Measurements from ENCODE around the gene AEBP2.

The AEBP2 gene

DNA sequence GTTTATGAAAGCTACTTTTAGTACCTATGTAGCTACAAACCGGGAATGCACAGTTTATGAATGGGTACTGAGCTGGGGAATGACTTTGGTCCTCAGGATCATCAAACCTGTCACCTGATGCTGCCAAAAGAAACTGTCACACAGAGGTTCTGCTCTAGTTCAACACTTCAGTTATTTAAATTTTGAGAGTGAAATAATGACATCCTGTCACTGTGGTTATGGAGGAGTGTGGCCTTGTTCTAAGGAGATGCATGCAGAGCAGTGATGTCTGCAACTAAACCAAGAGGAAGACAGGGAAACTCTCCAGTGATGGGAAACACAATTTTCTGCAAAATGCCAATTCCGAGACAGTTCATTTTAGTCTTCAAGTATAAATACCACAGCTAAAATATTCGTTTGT, 4.8 kb upstream of the AEBP2 start:
- H3K27ac Mint-ChIP-seq = peak overlapping the region; percentile 62
- H3K4me3 Mint-ChIP-seq = no peak overlapping the region
- no peak for DNase-seq
- H3K36me3 Mint-ChIP-seq (ENCODE audit: low read depth) = peaks cover 5% of the 10 kb centered on the region
- H3K4me1 Mint-ChIP-seq (ENCODE audit: low read depth) = peaks cover 49% of the 10 kb centered on the region
- H3K27me3 Mint-ChIP-seq = no peaks in the 10 kb centered on the region
- peaks cover 3% of the 10 kb centered on the region for H3K9me3 Mint-ChIP-seq

- Mint-ChIP-seq H3K4me1 (ENCODE audit: low read depth) (peaks cover 47% of the 10 kb centered on the region), H3K27ac (no peak overlapping the region), H3K27me3 (no peaks in the 10 kb centered on the region)
Observed at GRCh38 chr12:19435831-19436497, 3.3 kb upstream of the AEBP2 start.

GRCh38 chr12:19436931-19437330, 2.4 kb upstream of the AEBP2 start:
- H3K4me1 Mint-ChIP-seq (ENCODE audit: low read depth) = peaks cover 45% of the 10 kb centered on the region
- DNase-seq = no peak
- no peak overlapping the region for H3K4me3 Mint-ChIP-seq
- no peaks in the 10 kb centered on the region for H3K27me3 Mint-ChIP-seq
- H3K9me3 Mint-ChIP-seq = peaks cover 3% of the 10 kb centered on the region
- peaks cover 28% of the 10 kb centered on the region for H3K36me3 Mint-ChIP-seq (ENCODE audit: low read depth)
- no peak overlapping the region for H3K27ac Mint-ChIP-seq

More at GRCh38 chr12:19435831-19436497, 3.3 kb upstream of the AEBP2 start:
- no peak for DNase-seq
- peaks cover 18% of the 10 kb centered on the region for H3K36me3 Mint-ChIP-seq (ENCODE audit: low read depth)
- H3K9me3 Mint-ChIP-seq = peaks cover 3% of the 10 kb centered on the region
- H3K4me3 Mint-ChIP-seq = no peak overlapping the region

DNA sequence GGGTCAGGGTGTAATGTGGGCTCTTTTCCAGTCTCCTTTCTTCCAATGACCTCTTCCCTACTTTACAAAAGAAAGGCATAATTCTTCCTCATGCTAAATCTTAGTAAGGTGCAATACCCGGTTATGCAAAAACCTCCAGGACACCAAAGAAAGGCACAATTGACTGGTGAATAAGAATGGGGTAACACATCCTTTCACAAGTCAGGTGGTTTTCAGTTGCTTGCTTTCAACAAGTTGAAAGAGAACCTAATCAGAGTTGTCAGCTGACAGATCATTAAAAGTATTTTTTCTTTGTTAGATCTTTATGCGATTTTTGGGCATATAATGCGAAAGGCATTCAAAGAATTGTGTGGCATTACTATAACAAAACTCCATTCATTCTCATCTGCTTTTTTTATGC, 1.3 kb upstream of the AEBP2 start:
- DNase-seq = no peak
- H3K4me1 Mint-ChIP-seq (ENCODE audit: low read depth) = peaks cover 44% of the 10 kb centered on the region
- H3K27ac Mint-ChIP-seq = no peak overlapping the region
- H3K4me3 Mint-ChIP-seq = peak overlapping the region; percentile 15
- H3K9me3 Mint-ChIP-seq = peaks cover 3% of the 10 kb centered on the region
- no peaks in the 10 kb centered on the region for H3K27me3 Mint-ChIP-seq
- H3K36me3 Mint-ChIP-seq (ENCODE audit: low read depth) = peaks cover 35% of the 10 kb centered on the region

DNA sequence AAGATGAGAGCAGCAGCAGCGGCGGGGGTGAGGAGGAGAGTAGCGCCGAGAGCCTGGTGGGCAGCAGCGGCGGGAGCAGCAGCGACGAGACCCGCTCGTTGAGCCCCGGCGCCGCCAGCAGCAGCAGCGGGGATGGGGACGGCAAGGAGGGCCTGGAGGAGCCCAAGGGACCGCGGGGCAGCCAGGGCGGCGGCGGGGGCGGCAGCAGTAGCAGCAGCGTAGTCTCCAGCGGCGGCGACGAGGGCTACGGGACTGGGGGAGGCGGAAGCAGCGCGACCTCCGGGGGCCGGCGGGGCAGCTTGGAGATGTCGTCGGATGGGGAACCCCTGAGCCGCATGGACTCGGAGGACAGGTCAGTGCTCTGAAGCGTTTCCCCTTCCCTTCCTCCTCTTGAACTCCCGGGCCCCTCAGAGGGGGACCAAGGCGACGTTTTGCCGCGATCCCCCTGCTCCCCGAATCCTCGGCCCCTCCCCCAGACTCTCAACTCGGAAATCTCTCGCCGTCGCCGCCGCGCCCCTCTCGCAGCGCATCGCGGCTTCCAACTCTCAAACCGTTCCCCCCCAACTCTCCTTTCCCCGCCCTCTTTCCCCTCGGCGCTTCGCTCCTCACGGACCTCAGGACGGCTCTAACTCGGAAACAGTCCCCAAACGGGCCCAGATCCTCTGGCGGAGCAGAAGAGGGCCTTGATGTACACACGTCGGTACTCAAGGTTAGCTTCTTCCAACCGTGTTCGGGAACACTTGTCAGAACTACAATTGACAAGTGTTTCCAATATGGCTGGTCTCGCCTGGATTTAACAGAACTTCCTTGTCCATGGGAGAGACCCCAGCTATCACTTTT, 947 bp downstream of the AEBP2 start:
- Mint-ChIP-seq H3K4me1 (ENCODE audit: low read depth) (peaks cover 48% of the 10 kb centered on the region), H3K36me3 (ENCODE audit: low read depth) (peaks cover 47% of the 10 kb centered on the region), H3K27me3 (no peaks in the 10 kb centered on the region), H3K27ac (peak overlapping the region; percentile 97), H3K4me3 (peak overlapping the region; percentile 98), H3K9me3 (peaks cover 3% of the 10 kb centered on the region)
- DNase-seq = peak; percentile 78

- H3K4me3 Mint-ChIP-seq = peak overlapping the region; percentile 98
- H3K27me3 Mint-ChIP-seq = no peaks in the 10 kb centered on the region
- no peak for DNase-seq
- H3K27ac Mint-ChIP-seq = peak overlapping the region; percentile 97
- peaks cover 48% of the 10 kb centered on the region for H3K4me1 Mint-ChIP-seq (ENCODE audit: low read depth)
- peaks cover 3% of the 10 kb centered on the region for H3K9me3 Mint-ChIP-seq
- peaks cover 54% of the 10 kb centered on the region for H3K36me3 Mint-ChIP-seq (ENCODE audit: low read depth)
Observed at GRCh38 chr12:19440916-19441315, 1.6 kb downstream of the AEBP2 start.

DNA sequence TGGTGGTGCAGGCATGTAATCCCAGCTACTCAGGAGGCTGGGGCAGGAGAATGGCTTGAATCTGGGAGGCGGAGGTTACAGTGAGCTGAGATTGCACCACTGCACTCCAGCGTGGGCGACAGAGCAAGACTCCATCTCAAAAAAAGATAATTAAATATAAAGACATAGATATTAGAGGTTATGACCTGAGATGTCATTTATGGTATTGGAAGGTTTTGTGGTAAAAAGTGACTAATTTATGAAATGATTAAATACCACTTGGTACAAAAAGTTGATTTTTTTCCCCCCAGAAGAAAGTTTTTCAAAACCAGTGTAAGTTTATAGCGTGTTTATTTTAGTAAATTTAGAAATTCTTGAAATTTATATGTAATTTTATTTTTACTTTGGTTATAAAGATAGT, 4.3 kb downstream of the AEBP2 start:
- DNase-seq = no peak
- Mint-ChIP-seq H3K36me3 (ENCODE audit: low read depth) (peaks cover 70% of the 10 kb centered on the region), H3K9me3 (peaks cover 3% of the 10 kb centered on the region), H3K27ac (no peak overlapping the region), H3K4me1 (ENCODE audit: low read depth) (peaks cover 63% of the 10 kb centered on the region), H3K27me3 (no peaks in the 10 kb centered on the region), H3K4me3 (no peak overlapping the region)

DNA sequence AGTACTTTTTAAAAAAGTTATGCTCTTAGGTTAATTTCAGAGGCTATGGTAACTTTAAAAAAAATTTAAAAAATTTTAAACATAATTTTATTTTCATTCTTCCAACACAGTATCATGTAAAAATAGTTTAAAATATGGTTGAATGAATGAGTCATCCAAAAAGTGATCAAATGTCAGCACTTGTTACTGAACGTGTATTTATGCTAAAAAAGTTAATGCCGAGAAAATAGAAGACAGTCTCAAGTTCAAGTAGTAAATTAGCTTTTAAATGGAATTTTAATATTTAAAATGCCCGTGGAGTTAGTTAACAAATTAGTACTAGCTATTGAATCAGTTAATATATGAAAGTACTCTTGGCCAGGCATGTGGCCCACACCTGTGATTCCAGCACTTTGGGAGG, 4.8 kb downstream of the AEBP2 start:
- Mint-ChIP-seq H3K9me3 (peaks cover under 1% of the 10 kb centered on the region), H3K4me1 (ENCODE audit: low read depth) (peaks cover 64% of the 10 kb centered on the region), H3K27me3 (no peaks in the 10 kb centered on the region), H3K4me3 (peak overlapping the region; percentile 47), H3K27ac (peak overlapping the region; percentile 18), H3K36me3 (ENCODE audit: low read depth) (peaks cover 67% of the 10 kb centered on the region)
- no peak for DNase-seq

DNA sequence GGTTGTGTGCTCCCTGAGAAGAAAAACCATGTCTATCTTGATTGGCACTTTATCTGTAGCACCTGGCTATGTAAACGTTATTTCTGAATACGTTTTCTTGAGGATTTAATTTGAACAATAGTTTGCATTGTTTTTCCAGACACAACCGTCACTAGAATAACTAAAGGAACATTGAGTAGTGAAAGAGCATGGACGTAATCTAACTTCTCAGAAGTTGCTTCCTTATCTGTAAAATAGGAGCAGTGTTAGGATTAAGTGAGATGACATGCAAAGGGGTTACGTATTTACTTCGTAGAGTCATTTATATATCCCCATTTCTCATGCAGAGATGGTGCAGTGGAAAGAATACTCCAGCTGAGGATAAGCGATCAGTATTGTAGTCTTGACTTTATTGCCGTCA, 8.1 kb downstream of the AEBP2 start:
- no peaks in the 10 kb centered on the region for H3K27me3 Mint-ChIP-seq
- H3K36me3 Mint-ChIP-seq (ENCODE audit: low read depth) = peaks cover 45% of the 10 kb centered on the region
- peaks cover 79% of the 10 kb centered on the region for H3K4me1 Mint-ChIP-seq (ENCODE audit: low read depth)

DNA sequence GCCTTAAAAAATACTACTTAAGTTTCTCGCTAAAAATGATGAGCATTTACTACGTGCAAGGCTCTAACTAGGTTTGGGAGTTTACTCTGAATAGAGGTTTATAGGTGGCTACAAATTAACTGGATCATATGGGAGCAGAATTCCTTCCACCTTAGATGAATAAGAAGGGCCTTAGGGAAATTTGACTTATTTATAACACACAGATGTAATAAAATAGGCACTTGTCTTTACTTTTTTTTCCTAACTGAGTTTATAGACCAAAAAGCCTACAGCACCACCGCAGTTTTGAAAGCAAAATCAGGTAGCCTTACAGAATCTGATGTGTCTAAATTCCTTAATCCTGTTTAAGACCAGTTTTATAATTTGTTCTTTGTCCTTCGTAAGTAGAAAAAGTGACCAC, 10.5 kb downstream of the AEBP2 start:
- DNase-seq = no peak
- Mint-ChIP-seq H3K4me3 (no peak overlapping the region), H3K9me3 (no peaks in the 10 kb centered on the region), H3K27ac (no peak overlapping the region), H3K4me1 (ENCODE audit: low read depth) (peaks cover 79% of the 10 kb centered on the region), H3K36me3 (ENCODE audit: low read depth) (peaks cover 51% of the 10 kb centered on the region), H3K27me3 (no peaks in the 10 kb centered on the region)

More for the DNA sequence above, 8.1 kb downstream of the AEBP2 start:
- Mint-ChIP-seq H3K4me3 (no peak overlapping the region), H3K9me3 (no peaks in the 10 kb centered on the region), H3K27ac (no peak overlapping the region)
- DNase-seq = no peak

DNA sequence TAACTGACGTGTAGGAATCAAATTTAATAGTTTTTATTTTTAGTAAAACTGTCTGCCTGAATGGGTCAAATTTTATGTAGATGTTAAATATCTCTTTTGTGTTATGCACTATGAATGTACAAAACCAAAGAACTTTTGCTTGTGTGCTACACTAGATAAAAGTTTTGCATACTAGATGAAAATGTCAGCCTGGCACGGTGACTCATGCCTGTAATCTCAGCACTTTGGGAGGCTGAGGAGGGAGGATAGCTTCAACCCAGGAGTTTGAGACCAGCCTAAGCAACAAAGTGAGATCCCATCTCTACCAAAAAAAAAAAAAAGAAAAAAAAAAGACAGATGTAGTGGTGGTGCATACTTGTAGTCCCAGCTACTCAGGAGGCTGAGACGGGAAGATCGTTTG, 11.1 kb downstream of the AEBP2 start:
- Mint-ChIP-seq H3K27ac (peak overlapping the region; percentile 24), H3K36me3 (ENCODE audit: low read depth) (peaks cover 54% of the 10 kb centered on the region)

GRCh38 chr12:19451196-19451595, 11.9 kb downstream of the AEBP2 start:
- H3K9me3 Mint-ChIP-seq = no peaks in the 10 kb centered on the region
- H3K27ac Mint-ChIP-seq = peak overlapping the region; percentile 3
- no peak overlapping the region for H3K4me3 Mint-ChIP-seq
- peaks cover 54% of the 10 kb centered on the region for H3K36me3 Mint-ChIP-seq (ENCODE audit: low read depth)
- no peaks in the 10 kb centered on the region for H3K27me3 Mint-ChIP-seq
- no peak for DNase-seq
- H3K4me1 Mint-ChIP-seq (ENCODE audit: low read depth) = peaks cover 80% of the 10 kb centered on the region

More for the DNA sequence above, 11.1 kb downstream of the AEBP2 start:
- peaks cover 80% of the 10 kb centered on the region for H3K4me1 Mint-ChIP-seq (ENCODE audit: low read depth)
- H3K9me3 Mint-ChIP-seq = no peaks in the 10 kb centered on the region
- H3K4me3 Mint-ChIP-seq = no peak overlapping the region
- DNase-seq = no peak
- no peaks in the 10 kb centered on the region for H3K27me3 Mint-ChIP-seq

- Mint-ChIP-seq H3K4me3 (no peak overlapping the region), H3K27me3 (no peaks in the 10 kb centered on the region), H3K4me1 (ENCODE audit: low read depth) (peaks cover 82% of the 10 kb centered on the region), H3K36me3 (ENCODE audit: low read depth) (peaks cover 64% of the 10 kb centered on the region), H3K27ac (peak overlapping the region; percentile 57), H3K9me3 (no peaks in the 10 kb centered on the region)
- no peak for DNase-seq
Observed at GRCh38 chr12:19453961-19454360, 14.7 kb downstream of the AEBP2 start.

- Mint-ChIP-seq H3K9me3 (no peaks in the 10 kb centered on the region), H3K27ac (no peak overlapping the region), H3K36me3 (ENCODE audit: low read depth) (peaks cover 69% of the 10 kb centered on the region), H3K27me3 (no peaks in the 10 kb centered on the region), H3K4me1 (ENCODE audit: low read depth) (peaks cover 76% of the 10 kb centered on the region), H3K4me3 (no peak overlapping the region)
- no peak for DNase-seq
Observed at GRCh38 chr12:19454837-19455236, 15.5 kb downstream of the AEBP2 start.

DNA sequence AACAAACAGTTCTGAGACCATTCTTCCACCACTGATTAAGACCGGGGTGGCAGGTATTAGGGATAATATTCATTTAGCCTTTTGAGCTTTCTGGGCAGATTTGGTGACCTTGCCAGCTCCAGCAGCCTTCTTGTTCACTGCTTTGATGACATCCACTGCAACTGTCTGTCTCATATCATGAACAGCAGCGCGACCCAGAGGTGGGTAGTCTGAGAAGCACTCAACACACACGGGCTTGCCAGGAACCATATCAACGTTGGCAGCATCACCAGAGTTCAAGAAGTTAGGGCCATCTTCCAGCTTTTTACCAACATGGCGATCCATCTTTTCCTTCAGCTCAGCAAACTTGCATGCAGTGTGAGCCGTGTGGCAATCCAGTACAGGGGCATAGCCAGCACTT, 16.9 kb downstream of the AEBP2 start:
- H3K9me3 Mint-ChIP-seq = no peaks in the 10 kb centered on the region
- no peak overlapping the region for H3K27ac Mint-ChIP-seq
- peaks cover 74% of the 10 kb centered on the region for H3K36me3 Mint-ChIP-seq (ENCODE audit: low read depth)
- peaks cover 72% of the 10 kb centered on the region for H3K4me1 Mint-ChIP-seq (ENCODE audit: low read depth)
- H3K27me3 Mint-ChIP-seq = no peaks in the 10 kb centered on the region
- no peak for DNase-seq
- H3K4me3 Mint-ChIP-seq = no peak overlapping the region

Measured in activated T-cell treated with anti-CD3 and anti-CD28 coated beads, Interleukin-2, amount 50 U/mL, for 24 hours (primary cell).